ENCODE results near the gene CNTRL. TPM values are rescaled to one million over a fixed set of nuclear protein-coding genes. Genes with fewer than 3 reads are reported as not detected.

The CNTRL gene
- total RNA-seq, 1 experiment from 2014 or later, result 13.4 TPM

DNA sequence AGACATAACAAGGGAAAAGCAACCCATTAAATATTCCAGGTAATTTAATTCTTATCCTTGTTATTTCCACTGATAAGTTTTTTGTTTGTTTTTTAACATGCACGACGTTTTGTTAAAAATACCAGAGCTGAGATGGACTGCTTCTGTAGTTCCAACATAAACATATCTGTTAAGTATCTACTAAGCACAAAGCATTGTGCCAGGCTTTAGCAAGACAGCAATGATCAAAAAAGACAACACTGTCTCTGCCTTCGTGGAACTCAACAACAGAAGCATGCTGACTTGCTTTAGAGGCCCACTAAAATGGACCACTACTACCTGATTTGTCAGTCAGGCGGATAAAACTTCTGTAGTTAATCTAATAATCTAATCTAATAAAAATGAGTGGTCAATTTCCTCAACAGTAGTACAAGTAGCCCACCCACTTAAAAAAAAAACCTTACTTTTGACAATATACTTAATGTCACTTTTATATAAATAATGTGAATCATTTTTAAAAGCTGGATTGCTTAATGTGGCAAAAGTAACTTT, 123.8 kb downstream of the CNTRL start:
- no TSS peak for BruUV-seq (replicated peaks)
- Histone ChIP-seq H3K4me3 (replicated peaks in 1 of 2; ENCODE audit: low read depth in 1 of 2, low read length in 2 of 2) (no peak overlapping the region), H4K20me1 (ENCODE audit: insufficient read depth) (peaks cover 50% of the 10 kb centered on the region; the same call in 1 of the 2 replicates), H3K79me2 (ENCODE audit: insufficient read depth, low read length) (peaks cover 81% of the 10 kb centered on the region), H3K36me3 (ENCODE audit: control insufficient read depth in 1 of 2, insufficient read depth in 2 of 2, low read length in 2 of 2) (no peaks in the 10 kb centered on the region), H3K9ac (ENCODE audit: low read length) (no peak overlapping the region), H3K27ac (ENCODE audit: low read depth, low read length) (no peak overlapping the region), H3K27me3 (ENCODE audit: insufficient read depth, low read length) (no peaks in the 10 kb centered on the region), H3K9me2 (ENCODE audit: insufficient read depth) (no peaks in the 10 kb centered on the region), H3K4me1 (ENCODE audit: control insufficient read depth in 1 of 2, insufficient read depth in 2 of 2, low read length in 2 of 2) (peaks cover 5 to 17% of the 10 kb centered on the region in 2 experiments; a peak in 3 of 4 replicates), H2AFZ (ENCODE audit: low read depth, low read length, poor library complexity, severe bottlenecking) (no peak overlapping the region), H3K9me3 (ENCODE audit: control insufficient read depth in 1 of 2, insufficient read depth in 1 of 2, low read depth in 1 of 2, low read length in 2 of 2) (no peaks in the 10 kb centered on the region), H3K4me2 (ENCODE audit: low read length) (no peak overlapping the region)
- DNase-seq (ENCODE audit: low read depth, low spot score), result no peak
- RAD21 ChIA-PET (ENCODE audit: low non-redundant PET in 1 of 2, low total read pairs in 2 of 2, uncharacterized antibody in 2 of 2, unreplicated experiment in 2 of 2), result no interaction called here
- CTCF ChIA-PET, result no interaction called here
- TF ChIP-seq, protein P1, sequence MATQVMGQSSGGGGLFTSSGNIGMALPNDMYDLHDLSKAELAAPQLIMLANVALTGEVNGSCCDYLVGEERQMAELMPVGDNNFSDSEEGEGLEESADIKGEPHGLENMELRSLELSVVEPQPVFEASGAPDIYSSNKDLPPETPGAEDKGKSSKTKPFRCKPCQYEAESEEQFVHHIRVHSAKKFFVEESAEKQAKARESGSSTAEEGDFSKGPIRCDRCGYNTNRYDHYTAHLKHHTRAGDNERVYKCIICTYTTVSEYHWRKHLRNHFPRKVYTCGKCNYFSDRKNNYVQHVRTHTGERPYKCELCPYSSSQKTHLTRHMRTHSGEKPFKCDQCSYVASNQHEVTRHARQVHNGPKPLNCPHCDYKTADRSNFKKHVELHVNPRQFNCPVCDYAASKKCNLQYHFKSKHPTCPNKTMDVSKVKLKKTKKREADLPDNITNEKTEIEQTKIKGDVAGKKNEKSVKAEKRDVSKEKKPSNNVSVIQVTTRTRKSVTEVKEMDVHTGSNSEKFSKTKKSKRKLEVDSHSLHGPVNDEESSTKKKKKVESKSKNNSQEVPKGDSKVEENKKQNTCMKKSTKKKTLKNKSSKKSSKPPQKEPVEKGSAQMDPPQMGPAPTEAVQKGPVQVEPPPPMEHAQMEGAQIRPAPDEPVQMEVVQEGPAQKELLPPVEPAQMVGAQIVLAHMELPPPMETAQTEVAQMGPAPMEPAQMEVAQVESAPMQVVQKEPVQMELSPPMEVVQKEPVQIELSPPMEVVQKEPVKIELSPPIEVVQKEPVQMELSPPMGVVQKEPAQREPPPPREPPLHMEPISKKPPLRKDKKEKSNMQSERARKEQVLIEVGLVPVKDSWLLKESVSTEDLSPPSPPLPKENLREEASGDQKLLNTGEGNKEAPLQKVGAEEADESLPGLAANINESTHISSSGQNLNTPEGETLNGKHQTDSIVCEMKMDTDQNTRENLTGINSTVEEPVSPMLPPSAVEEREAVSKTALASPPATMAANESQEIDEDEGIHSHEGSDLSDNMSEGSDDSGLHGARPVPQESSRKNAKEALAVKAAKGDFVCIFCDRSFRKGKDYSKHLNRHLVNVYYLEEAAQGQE (IDR thresholded peaks at IDR 0.05; ENCODE audit: low read depth), result no peak
- TF ChIP-seq FOSL1 (IDR thresholded peaks at IDR 0.05; ENCODE audit: low read depth), result no peak
- TF ChIP-seq, protein P2, sequence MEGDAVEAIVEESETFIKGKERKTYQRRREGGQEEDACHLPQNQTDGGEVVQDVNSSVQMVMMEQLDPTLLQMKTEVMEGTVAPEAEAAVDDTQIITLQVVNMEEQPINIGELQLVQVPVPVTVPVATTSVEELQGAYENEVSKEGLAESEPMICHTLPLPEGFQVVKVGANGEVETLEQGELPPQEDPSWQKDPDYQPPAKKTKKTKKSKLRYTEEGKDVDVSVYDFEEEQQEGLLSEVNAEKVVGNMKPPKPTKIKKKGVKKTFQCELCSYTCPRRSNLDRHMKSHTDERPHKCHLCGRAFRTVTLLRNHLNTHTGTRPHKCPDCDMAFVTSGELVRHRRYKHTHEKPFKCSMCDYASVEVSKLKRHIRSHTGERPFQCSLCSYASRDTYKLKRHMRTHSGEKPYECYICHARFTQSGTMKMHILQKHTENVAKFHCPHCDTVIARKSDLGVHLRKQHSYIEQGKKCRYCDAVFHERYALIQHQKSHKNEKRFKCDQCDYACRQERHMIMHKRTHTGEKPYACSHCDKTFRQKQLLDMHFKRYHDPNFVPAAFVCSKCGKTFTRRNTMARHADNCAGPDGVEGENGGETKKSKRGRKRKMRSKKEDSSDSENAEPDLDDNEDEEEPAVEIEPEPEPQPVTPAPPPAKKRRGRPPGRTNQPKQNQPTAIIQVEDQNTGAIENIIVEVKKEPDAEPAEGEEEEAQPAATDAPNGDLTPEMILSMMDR (IDR thresholded peaks at IDR 0.05 in 2 of 3, conservative IDR thresholded peaks at IDR 0.05 in 1 of 3; ENCODE audit: borderline replicate concordance in 1 of 3, insufficient read depth in 1 of 3, low read depth in 2 of 3, low read length in 2 of 3), result no peak
- TF ChIP-seq TCF7L2 (IDR thresholded peaks at IDR 0.05; ENCODE audit: borderline replicate concordance, extremely low read depth, insufficient read depth, insufficient read length), result no peak
- TF ChIP-seq, protein P3, sequence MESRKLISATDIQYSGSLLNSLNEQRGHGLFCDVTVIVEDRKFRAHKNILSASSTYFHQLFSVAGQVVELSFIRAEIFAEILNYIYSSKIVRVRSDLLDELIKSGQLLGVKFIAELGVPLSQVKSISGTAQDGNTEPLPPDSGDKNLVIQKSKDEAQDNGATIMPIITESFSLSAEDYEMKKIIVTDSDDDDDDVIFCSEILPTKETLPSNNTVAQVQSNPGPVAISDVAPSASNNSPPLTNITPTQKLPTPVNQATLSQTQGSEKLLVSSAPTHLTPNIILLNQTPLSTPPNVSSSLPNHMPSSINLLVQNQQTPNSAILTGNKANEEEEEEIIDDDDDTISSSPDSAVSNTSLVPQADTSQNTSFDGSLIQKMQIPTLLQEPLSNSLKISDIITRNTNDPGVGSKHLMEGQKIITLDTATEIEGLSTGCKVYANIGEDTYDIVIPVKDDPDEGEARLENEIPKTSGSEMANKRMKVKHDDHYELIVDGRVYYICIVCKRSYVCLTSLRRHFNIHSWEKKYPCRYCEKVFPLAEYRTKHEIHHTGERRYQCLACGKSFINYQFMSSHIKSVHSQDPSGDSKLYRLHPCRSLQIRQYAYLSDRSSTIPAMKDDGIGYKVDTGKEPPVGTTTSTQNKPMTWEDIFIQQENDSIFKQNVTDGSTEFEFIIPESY (IDR thresholded peaks at IDR 0.05; ENCODE audit: extremely low read depth, insufficient replicate concordance, low read length), result no peak
- TF ChIP-seq POLR2AphosphoS5 (IDR thresholded peaks at IDR 0.05; ENCODE audit: low read depth, low read length), result no peak
- no peak for TF ChIP-seq RAD21 (IDR thresholded peaks at IDR 0.05; ENCODE audit: low read depth)
- no peak for TF ChIP-seq JUND (IDR thresholded peaks at IDR 0.05)
- no peak for TF ChIP-seq YY1 (IDR thresholded peaks at IDR 0.05; ENCODE audit: extremely low read depth, insufficient replicate concordance, low read depth, low read length)
- no peak for TF ChIP-seq ZFX (IDR thresholded peaks at IDR 0.05)
- TF ChIP-seq EZH2phosphoT487 (IDR thresholded peaks at IDR 0.05; ENCODE audit: borderline replicate concordance), result no peak
- TF ChIP-seq CEBPB (IDR thresholded peaks at IDR 0.05; ENCODE audit: low read depth), result no peak
- ATAC-seq, result no peak
- intact Hi-C loops (cut with micrococcal nuclease), result no loop called here
- POLR2A ChIA-PET, result no interaction called here
